Liver (tissue), 3 donors: Measurements from ENCODE around the gene CAMK1G.

ENCODE experiments used
- CTCF ChIP-seq: fragments of 150-350 bp; IDR thresholded peaks from 2 replicates; pipeline ENCODE4 v1.5.1; 2017; ENCODE audit warnings: improper control_type of control experiment, low read depth, low read length; ENCODE audit not compliant: missing input control
- EGR1 ChIP-seq, 2 donors: IDR thresholded peaks; 2 replicates each; pipeline ENCODE4 v1.6.1; 2016 to 2018; ENCODE audit warnings: antibody characterized with exemption in 2 of 2, low read depth in 2 of 2
- FOXA1 ChIP-seq: IDR thresholded peaks from 2 replicates; pipeline ENCODE4 v1.6.1; 2016; ENCODE audit warnings: antibody characterized with exemption
- GABPA ChIP-seq, 2 donors: IDR thresholded peaks in 1 of 2; conservative IDR thresholded peaks in 1 of 2; 2 replicates each; pipeline ENCODE4 v1.6.1; 2016; ENCODE audit warnings: antibody characterized with exemption in 2 of 2, mild to moderate bottlenecking in 1 of 2, moderate library complexity in 1 of 2
- HNF4A ChIP-seq, 2 donors: conservative IDR thresholded peaks; 2 replicates each; pipeline ENCODE4 v1.6.1; 2016; ENCODE audit warnings: antibody characterized with exemption in 2 of 2, mild to moderate bottlenecking in 2 of 2
- SP1 ChIP-seq: IDR thresholded peaks from 2 replicates; pipeline ENCODE4 v1.6.1; 2018; ENCODE audit warnings: antibody characterized with exemption, mild to moderate bottlenecking
- YY1 ChIP-seq: IDR thresholded peaks from 2 replicates; pipeline ENCODE4 v1.6.1; 2016; ENCODE audit warnings: antibody characterized with exemption, mild to moderate bottlenecking
- TF ChIP-seq, protein P1 (sequence below): IDR thresholded peaks from 2 replicates; pipeline ENCODE4 v1.6.1; 2016; ENCODE audit warnings: antibody characterized with exemption
- TF ChIP-seq, protein P2 (sequence below): IDR thresholded peaks from 2 replicates; pipeline ENCODE4 v1.6.1; 2016; ENCODE audit warnings: antibody characterized with exemption, mild to moderate bottlenecking
- TF ChIP-seq, protein P3 (sequence below): IDR thresholded peaks from 2 replicates; pipeline ENCODE4 v1.6.1; 2016; ENCODE audit warnings: antibody characterized with exemption
- donor health status: healthy.
- donor health status: healthy.

GRCh38 chr1:209621286-209621685 is 37.8 kb downstream of the CAMK1G start:
- TF ChIP-seq, protein P1, sequence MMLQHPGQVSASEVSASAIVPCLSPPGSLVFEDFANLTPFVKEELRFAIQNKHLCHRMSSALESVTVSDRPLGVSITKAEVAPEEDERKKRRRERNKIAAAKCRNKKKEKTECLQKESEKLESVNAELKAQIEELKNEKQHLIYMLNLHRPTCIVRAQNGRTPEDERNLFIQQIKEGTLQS = no peak
- TF ChIP-seq EGR1 (IDR thresholded peaks at IDR 0.05; ENCODE audit: low read depth in 2 of 2) (no peak), CTCF (no peak), GABPA (IDR thresholded peaks at IDR 0.05 in 1 of 2, conservative IDR thresholded peaks at IDR 0.05 in 1 of 2) (no peak), YY1 (no peak), SP1 (no peak), HNF4A (conservative IDR thresholded peaks at IDR 0.05) (peak; percentile 13 to 50), FOXA1 (no peak)
- TF ChIP-seq, protein P2, sequence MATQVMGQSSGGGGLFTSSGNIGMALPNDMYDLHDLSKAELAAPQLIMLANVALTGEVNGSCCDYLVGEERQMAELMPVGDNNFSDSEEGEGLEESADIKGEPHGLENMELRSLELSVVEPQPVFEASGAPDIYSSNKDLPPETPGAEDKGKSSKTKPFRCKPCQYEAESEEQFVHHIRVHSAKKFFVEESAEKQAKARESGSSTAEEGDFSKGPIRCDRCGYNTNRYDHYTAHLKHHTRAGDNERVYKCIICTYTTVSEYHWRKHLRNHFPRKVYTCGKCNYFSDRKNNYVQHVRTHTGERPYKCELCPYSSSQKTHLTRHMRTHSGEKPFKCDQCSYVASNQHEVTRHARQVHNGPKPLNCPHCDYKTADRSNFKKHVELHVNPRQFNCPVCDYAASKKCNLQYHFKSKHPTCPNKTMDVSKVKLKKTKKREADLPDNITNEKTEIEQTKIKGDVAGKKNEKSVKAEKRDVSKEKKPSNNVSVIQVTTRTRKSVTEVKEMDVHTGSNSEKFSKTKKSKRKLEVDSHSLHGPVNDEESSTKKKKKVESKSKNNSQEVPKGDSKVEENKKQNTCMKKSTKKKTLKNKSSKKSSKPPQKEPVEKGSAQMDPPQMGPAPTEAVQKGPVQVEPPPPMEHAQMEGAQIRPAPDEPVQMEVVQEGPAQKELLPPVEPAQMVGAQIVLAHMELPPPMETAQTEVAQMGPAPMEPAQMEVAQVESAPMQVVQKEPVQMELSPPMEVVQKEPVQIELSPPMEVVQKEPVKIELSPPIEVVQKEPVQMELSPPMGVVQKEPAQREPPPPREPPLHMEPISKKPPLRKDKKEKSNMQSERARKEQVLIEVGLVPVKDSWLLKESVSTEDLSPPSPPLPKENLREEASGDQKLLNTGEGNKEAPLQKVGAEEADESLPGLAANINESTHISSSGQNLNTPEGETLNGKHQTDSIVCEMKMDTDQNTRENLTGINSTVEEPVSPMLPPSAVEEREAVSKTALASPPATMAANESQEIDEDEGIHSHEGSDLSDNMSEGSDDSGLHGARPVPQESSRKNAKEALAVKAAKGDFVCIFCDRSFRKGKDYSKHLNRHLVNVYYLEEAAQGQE = no peak
- TF ChIP-seq, protein P3, sequence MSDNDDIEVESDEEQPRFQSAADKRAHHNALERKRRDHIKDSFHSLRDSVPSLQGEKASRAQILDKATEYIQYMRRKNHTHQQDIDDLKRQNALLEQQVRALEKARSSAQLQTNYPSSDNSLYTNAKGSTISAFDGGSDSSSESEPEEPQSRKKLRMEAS = no peak
